K562 (cell line): ENCODE results near the gene APOL2.

Experiments used
- BMI1 ChIP-seq: fragments of 150-350 bp; IDR thresholded peaks from 2 replicates; pipeline ENCODE4 v1.6.1; 2014; ENCODE audit warnings: low read length
- CTCF ChIP-seq, 3 experiments: IDR thresholded peaks in 2 of 3; conservative IDR thresholded peaks in 1 of 3; 2 replicates each; pipeline ENCODE4 v1.5.1; 2011 to 2012; ENCODE audit warnings: low read length in 3 of 3, mild to moderate bottlenecking in 3 of 3, control low read depth in 2 of 3, improper control_type of control experiment in 1 of 3, inconsistent platforms in 1 of 3, low read depth in 1 of 3, mixed read lengths in 1 of 3, moderate library complexity in 1 of 3; ENCODE audit not compliant: insufficient read depth in 2 of 3
- EZH2 ChIP-seq: IDR thresholded peaks from 2 replicates; pipeline ENCODE4 v1.6.1; 2012; ENCODE audit warnings: low read depth, mild to moderate bottlenecking, inconsistent platforms, low read length, borderline replicate concordance
- SMARCA5 ChIP-seq: fragments of 450-650 bp; IDR thresholded peaks from 2 replicates; pipeline ENCODE4 v1.6.1; 2016

- TF ChIP-seq SMARCA5, result no peak
- TF ChIP-seq BMI1, result no peak
- TF ChIP-seq EZH2, result no peak
- no peak for TF ChIP-seq CTCF (IDR thresholded peaks at IDR 0.05 in 2 of 3, conservative IDR thresholded peaks at IDR 0.05 in 1 of 3; ENCODE audit: insufficient read depth in 2 of 3, low read depth in 1 of 3, low read length in 3 of 3)
These were observed 27.7 kb upstream of the APOL2 start for GRCh38 chr22:36267058-36267457.
